Mucosa of descending colon (tissue), 3 donors: ENCODE data around the gene RBM19. TPM values are rescaled to one million over a fixed set of nuclear protein-coding genes. Genes with fewer than 3 reads are reported as not detected.
A peak's percentile ranks its signal among the peaks of the same experiment; 100 is the strongest.

ENCODE experiments used
- ATAC-seq: fragments of 200-7000 bp; cut with Tn5 transposase; one replicate; pipeline ENCODE4 v1.9.1; 2020; ENCODE audit warnings: mild to moderate bottlenecking, moderate library complexity
- DNase-seq, 3 donors: peaks; one replicate each; pipeline ENCODE4 v3.0.0-alpha.2; 2020
- H3K36me3 ChIP-seq: fragments of 200-600 bp; one replicate; pipeline ENCODE4 v1.8.0; 2021; ENCODE audit warnings: low read depth, mild to moderate bottlenecking
- H3K4me1 ChIP-seq: fragments of 200-600 bp; one replicate; pipeline ENCODE4 v1.8.0; 2021; ENCODE audit warnings: low read depth, mild to moderate bottlenecking
- H3K4me3 ChIP-seq: fragments of 200-600 bp; one replicate; pipeline ENCODE4 v1.8.0; 2021; ENCODE audit warnings: mild to moderate bottlenecking
- H3K9me3 ChIP-seq: fragments of 200-600 bp; one replicate; pipeline ENCODE4 v1.8.0; 2021; ENCODE audit warnings: mild to moderate bottlenecking
- CTCF ChIP-seq: fragments of 200-600 bp; IDR thresholded peaks from one replicate; pipeline ENCODE4 v1.8.0; 2022; ENCODE audit warnings: antibody characterized with exemption, mild to moderate bottlenecking
- intact Hi-C, 2 donors: fragments of 100-400 bp; cut with DNase I in 1 of 2; cut with micrococcal nuclease in 1 of 2; formaldehyde crosslinking; loops; one replicate each; pipeline versions ENCODE4 v1.11.0 to v1.11.1; 2022; cut with DNase I, micrococcal nuclease
- total RNA-seq, 3 donors: library from RNA; stranded (reverse); fragmentation: NEBNext Ultra II Directional in 2 of 3; extraction: Animal tissue kit (Norgen Biotek cat#: 25700) in 2 of 3; gene quantifications; one replicate each; pipeline versions ENCODE4 v1.2.1 to v1.2.4, GENCODE V29; 2021 to 2023
- donor health status: DM: no; HTN: no; CAD: no; lungs with moderate emphysema.
- donor health status: DM: no; HTN: no; CAD: no.
- donor health status: DM: no; HTN: yes; CAD: no.

The RBM19 gene
- total RNA-seq, 3 donors from 2014 or later = 22.5 to 38.4 (median 32.9) TPM

GRCh38 chr12:113940357-113941207, 25.5 kb downstream of the RBM19 start:
- Histone ChIP-seq H3K4me1 (no peaks in the 10 kb centered on the region), H3K36me3 (no peaks in the 10 kb centered on the region), H3K4me3 (no peak overlapping the region), H3K9me3 (no peaks in the 10 kb centered on the region)
- TF ChIP-seq CTCF = no peak
- DNase-seq (no peak), ATAC-seq (no peak)
- intact Hi-C loops = no loop called here

- H3K4me3 ChIP-seq = no peak overlapping the region
- DNase-seq (no peak), ATAC-seq (no peak)
- H3K9me3 ChIP-seq = no peaks in the 10 kb centered on the region
- TF ChIP-seq CTCF = no peak
- H3K36me3 ChIP-seq = no peaks in the 10 kb centered on the region
- no peaks in the 10 kb centered on the region for H3K4me1 ChIP-seq
- intact Hi-C loops = no loop called here
These were observed 26.3 kb downstream of the RBM19 start for GRCh38 chr12:113939867-113940266.

GRCh38 chr12:113938471-113938870, 27.7 kb downstream of the RBM19 start:
- H3K4me3 ChIP-seq = no peak overlapping the region
- no peaks in the 10 kb centered on the region for H3K4me1 ChIP-seq
- no peak for TF ChIP-seq CTCF
- H3K36me3 ChIP-seq = no peaks in the 10 kb centered on the region
- H3K9me3 ChIP-seq = no peaks in the 10 kb centered on the region
- ATAC-seq (no peak), DNase-seq (no peak)
- intact Hi-C loops = no loop called here

GRCh38 chr12:113936460-113936859, 29.7 kb downstream of the RBM19 start:
- no peaks in the 10 kb centered on the region for H3K36me3 ChIP-seq
- ATAC-seq = no peak
- intact Hi-C loops = no loop called here
- no peaks in the 10 kb centered on the region for H3K9me3 ChIP-seq
- no peak overlapping the region for H3K4me3 ChIP-seq
- TF ChIP-seq CTCF = no peak
- DNase-seq = no peak
- no peaks in the 10 kb centered on the region for H3K4me1 ChIP-seq

GRCh38 chr12:113935459-113935858, 30.7 kb downstream of the RBM19 start:
- no peak for TF ChIP-seq CTCF
- Histone ChIP-seq H3K4me3 (no peak overlapping the region), H3K36me3 (no peaks in the 10 kb centered on the region), H3K4me1 (no peaks in the 10 kb centered on the region), H3K9me3 (no peaks in the 10 kb centered on the region)
- DNase-seq (no peak), ATAC-seq (peak; percentile 52)
- intact Hi-C loops = no loop called here
